T47D (cell line): ENCODE data around the gene NAV3.

ENCODE experiments used
- DNase-seq, 2 experiments: peaks; one replicate each; pipeline versions ENCODE4 v3.0.0 to v3.0.0-alpha.2; 2011 to 2012; ENCODE audit warnings: low read depth in 1 of 2, low spot score in 1 of 2
- JUND ChIP-seq: IDR thresholded peaks from 2 replicates; pipeline ENCODE4 v1.6.1; 2012; ENCODE audit warnings: low read depth
- in situ Hi-C: cut with HindIII; loops from 2 replicates; pipeline ENCODE4 v1.10.0; 2016; ENCODE audit warnings: low sequenced_read_pairs, low pct_unique_long_range_greater_than_20kb

Gene NAV3

GRCh38 chr12:77947746-77948145, 117.1 kb downstream of the NAV3 start:
- DNase-seq = no peak
- in situ Hi-C loops = no loop called here
- TF ChIP-seq JUND = no peak

DNA sequence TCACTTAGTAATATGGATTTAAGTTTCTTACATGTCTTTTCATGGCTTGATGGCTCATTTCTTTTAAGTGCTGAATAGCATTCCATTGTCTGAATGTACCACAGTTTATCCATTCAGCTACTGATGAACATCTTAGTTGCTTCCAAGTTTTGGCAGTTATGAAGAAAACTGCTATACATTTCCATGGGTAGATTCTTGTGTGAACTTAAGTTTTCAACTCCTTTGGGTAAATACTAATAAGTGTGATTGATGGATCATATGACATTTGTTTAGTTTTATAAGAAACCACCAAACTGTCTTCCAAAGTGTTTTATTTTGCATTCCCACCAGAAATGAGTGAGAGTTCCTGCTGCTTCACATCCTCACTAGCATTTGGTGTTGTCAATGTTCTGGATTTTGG, 119.2 kb downstream of the NAV3 start:
- in situ Hi-C loops = no loop called here
- no peak for TF ChIP-seq JUND
- DNase-seq = no peak

DNA sequence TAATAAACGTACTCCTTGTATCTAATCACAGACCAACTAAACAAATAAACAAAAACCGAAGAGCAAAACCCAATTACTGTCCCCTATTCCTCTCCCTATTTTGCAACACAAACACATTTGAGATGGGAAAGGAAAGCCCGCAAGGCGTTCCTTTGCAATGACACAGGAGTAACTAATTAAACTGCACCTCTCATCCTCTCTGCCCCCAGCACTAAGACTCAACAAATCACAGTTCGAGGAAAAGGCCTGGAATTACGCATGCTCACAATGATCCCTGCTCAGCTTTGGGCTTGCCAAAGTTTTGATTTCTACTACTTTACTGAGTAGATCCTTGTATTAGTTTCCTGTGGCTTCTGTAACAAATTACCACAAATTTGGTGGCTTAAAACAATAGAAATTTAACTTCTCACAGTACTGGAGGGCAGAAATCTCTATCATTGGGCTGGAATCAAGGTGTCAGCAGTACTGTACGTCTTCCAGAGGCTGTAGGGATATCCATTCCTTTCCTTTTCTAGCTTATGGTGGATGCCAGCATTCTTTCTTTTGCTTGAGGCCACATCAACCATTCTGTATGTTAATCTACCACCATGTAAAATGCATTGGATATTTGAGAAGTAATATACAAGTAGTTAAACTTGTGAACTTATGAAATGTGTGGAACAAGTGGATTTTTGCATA, 123.0 kb downstream of the NAV3 start:
- no peak for TF ChIP-seq JUND
- no peak for DNase-seq
- in situ Hi-C loops = no loop called here

GRCh38 chr12:77954206-77954555, 123.5 kb downstream of the NAV3 start:
- no peak for TF ChIP-seq JUND
- in situ Hi-C loops = no loop called here
- DNase-seq = no peak

- no peak for DNase-seq
- in situ Hi-C loops = no loop called here
- no peak for TF ChIP-seq JUND
These were observed 126.4 kb downstream of the NAV3 start for GRCh38 chr12:77957062-77957461.

- in situ Hi-C loops = no loop called here
- no peak for TF ChIP-seq JUND
These were observed 133.0 kb downstream of the NAV3 start for GRCh38 chr12:77963576-77964178.

GRCh38 chr12:77965790-77966189, 135.1 kb downstream of the NAV3 start:
- no peak for TF ChIP-seq JUND
- in situ Hi-C loops = no loop called here
- no peak for DNase-seq

More at GRCh38 chr12:77963576-77964178, 133.0 kb downstream of the NAV3 start:
- peak in 1 of 2 experiments; percentile 7 for DNase-seq

GRCh38 chr12:77968021-77968420, 137.3 kb downstream of the NAV3 start:
- DNase-seq = no peak
- in situ Hi-C loops = no loop called here
- no peak for TF ChIP-seq JUND

DNA sequence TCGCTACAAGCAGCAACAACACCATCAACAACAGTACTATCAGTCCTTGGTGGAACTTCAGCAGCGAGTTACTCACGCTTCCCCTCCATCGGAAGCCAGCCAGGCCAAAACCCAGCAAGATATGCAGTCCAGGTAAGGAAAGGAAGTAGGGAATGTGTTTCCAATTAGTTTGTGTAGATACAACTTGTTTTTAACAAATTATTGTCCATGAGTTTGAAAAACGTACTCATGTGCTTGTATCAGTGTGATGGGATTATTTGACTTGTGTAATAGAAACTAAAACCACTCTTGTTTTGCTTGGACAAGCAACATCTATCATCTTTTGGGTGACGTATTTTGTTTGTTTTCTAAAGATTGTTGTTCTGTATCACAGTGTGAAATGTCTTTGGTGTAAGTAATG, 137.9 kb downstream of the NAV3 start:
- in situ Hi-C loops = no loop called here
- no peak for DNase-seq
- TF ChIP-seq JUND = no peak

DNA sequence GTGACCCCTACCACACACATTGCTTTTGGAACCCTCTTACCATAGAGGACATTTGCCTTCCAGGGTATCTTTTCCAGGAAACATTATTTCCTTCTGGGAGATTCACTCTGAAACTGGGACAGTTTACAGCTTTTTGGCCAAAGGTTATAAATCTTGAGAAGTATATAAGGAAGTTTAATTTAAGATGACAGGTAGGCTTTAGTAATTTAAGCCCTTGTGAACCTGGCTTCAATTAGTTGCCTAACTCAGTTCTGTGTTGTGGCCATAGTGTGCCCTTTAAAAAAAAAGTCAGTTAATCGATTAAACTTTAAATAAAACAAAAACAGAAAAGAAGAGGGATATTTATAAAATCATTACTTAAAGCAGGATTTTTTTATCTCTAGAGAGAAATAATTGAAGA, 142.9 kb downstream of the NAV3 start:
- no peak for TF ChIP-seq JUND
- in situ Hi-C loops = no loop called here
- no peak for DNase-seq

- DNase-seq = no peak
- TF ChIP-seq JUND = no peak
- in situ Hi-C loops = no loop called here
These were observed 144.0 kb downstream of the NAV3 start for GRCh38 chr12:77974645-77975044.

DNA sequence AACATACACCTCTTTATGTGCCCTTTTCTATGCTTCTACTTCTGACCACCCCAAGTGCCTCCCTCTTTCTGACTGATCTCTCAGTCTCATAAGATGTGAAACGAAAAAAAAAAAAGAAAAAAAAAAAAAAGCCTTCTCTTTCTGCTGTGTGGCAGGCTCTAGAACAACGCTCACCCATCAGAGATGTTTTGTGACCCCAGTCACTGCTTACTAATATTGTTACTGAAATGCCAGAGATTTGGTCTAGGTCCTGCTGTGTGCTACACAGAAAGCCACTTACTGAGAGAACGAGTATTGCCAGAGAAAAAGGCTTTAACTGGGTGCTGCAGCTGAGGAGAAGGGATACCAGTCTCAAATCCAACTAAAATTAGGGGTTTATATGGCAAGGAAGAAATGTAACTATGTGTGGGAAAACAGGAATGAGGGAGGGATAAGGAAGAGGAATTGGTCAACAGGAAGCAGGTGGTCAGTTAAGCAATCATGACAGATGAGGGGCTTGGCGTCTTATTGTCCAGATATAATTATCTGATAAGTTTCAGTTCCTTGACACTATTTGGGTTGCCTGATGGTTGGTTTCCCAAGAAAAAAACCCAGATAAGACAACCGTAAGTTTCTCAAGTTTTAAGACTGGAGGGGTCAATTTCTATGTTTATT, 149.0 kb downstream of the NAV3 start:
- TF ChIP-seq JUND = no peak
- DNase-seq = no peak
- in situ Hi-C loops = no loop called here

- no peak for TF ChIP-seq JUND
- in situ Hi-C loops = no loop called here
- DNase-seq = no peak
These were observed 150.1 kb downstream of the NAV3 start for GRCh38 chr12:77980782-77981181.
